NAMALWA (cell line): ENCODE data around the gene CHI3L2.

Experiments used
- DNase-seq: peaks from one replicate; pipeline ENCODE4 v3.0.0-alpha.2; 2015; ENCODE audit warnings: low spot score

Gene CHI3L2

DNA sequence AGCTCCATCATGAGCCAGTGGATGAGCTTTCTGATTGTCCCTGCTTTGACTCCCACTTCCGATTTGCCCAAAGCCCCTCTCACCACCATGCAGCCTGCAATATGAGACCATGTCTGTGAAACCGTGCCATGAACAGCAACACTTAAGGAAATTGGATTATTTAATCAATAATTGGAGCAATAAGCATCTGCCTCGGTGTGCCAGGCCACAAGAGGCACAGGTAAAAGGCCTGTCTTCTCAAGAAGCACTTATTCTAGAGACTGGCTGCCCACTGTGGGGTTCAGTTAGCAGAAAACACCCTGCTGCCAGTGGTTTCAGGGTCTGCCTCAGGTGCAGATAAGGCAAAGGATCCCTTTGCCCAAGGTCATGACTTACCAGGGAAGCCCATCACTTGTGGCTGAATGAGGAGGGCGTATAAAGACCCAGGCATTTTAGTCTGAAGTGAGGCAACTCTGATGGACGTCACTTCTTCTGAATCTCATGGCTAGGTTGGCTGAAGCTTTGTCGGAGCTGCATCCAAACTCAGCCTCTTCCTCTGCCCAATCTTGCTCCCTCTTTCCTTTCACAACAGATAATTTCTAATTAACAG lies 7.1 kb upstream of the CHI3L2 start:
- DNase-seq, result peak; percentile 21

DNA sequence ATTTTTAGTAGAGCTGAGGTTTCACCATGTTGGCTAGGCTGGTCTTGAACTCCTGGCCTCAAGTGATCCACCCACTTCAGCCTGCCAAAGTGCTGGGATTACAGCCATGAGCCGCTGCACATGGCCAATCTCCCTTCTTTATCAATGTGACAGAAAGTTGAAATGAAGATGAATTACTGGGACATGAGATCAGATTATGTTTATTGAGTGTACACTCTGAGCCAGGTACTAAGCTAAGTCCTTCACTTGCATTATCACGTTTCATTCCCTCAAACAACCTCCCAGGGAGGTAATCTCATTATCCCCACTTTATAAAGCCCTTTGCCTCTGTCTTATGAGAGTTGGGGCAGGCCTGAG lies 6.3 kb upstream of the CHI3L2 start:
- no peak for DNase-seq

DNA sequence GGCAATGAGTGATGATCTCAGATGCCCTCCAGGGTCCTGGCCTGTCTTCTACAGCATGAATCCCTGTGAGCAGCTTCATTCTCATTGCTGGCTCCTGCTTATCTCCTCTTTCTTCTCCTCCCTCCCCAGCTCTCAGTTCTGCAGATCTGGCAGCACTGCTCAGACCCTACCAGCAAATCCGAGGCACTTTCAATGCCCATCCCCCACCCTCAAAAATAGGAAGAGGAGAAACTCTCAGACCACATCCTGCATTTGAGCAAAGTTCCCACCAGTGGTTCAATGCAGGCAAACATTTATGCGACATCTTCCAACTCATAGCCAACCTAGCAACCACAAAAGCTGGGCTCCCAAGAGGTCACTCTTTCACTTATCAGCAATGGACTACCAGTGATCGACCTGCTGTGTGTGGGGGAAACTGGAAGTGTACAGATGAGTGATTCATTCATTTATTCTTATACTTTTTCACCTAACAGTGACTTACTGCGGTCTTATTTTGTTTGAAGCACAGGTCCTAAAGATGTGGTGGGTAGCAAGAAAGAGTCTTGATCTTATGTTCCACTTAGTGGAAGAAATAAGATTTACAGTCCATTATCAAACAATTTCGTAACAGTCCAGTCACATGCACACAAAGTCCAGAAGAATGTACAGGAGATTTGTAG lies 5.8 kb upstream of the CHI3L2 start:
- DNase-seq, result peak; percentile 81

DNA sequence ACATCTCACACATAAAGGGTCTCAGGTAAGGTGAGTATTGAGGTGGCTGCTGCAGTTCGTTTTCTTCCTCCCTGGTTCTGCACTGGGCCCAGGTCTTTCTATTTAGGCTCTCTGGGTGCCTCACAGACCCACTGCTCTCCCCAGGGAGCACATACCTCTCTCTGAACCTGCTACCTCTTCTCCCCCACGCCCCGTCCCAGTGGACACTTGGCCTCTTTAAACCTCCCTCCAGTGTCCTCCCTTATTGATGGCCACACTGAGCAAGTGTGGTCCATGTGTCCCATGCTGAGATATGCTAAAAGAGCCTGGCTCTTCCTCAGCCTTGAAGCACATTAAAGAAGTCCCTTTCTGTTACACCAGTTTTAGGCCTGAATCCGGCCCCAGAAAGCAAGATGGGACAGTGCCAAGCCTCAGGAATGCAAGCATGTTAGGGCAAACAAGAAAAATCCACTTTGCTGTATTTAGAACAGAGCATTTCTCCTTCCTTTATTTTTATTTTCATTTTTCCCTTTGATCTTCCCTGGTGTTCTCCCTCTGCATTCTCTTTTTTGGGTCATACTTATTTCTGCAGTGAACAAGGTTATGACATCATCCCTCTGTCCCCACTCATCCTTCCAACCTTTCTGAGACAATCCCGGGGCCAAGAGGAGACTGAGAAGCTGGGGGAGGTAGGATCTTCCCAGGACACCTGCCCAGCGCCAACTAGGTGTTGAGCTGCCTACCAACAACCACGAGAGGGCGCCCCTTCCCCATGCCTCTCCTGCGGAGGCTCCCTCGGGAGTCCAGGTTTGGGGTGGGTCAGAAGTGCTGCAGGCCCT lies 5.0 kb upstream of the CHI3L2 start:
- peak; percentile 85 for DNase-seq

DNA sequence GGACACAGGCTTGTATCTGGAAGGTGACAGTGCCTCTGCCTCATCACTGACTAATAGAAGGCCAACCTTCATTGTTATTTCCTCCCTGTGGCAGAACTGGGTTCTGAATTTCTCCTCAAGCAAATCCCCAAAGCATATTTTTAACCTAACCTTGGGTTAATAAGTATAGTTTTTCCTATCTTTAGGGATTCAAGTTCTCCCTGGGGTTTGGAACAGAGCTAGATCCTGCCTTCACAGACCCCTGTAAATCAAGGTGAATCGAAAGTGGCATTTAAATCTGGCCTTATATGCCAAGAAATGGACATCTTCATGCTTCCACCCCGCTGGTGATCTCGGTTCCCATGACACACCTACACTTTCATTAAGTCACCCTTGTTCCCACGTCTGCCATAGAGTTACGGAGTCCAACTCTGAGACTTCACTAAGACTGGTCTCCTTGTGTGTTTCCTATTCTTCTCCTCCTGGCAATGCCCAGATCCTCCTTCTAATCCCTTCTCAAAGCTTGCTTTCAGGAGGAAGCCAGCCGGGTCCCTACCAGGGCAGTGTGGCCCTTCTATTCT lies 4.3 kb upstream of the CHI3L2 start:
- no peak for DNase-seq

DNA sequence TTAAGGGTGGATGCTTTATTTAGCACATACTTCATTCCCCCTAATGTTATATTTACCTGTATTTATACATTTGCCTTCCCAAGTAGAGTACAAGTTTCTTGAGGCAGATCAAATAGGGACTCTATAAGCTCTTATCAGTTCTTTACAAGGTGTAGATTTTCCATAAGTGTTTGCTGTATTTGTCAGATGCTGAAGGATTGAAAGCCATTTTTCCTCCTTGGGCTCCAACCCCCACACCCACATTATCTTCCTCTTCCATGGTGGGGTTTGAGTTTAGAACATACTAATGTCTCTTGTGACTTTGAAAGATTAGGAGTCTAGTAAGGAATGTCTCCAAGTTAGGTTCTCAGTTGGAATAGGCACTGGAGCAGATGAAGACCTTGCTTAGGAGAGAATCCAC lies 2.4 kb upstream of the CHI3L2 start:
- DNase-seq, result no peak

DNA sequence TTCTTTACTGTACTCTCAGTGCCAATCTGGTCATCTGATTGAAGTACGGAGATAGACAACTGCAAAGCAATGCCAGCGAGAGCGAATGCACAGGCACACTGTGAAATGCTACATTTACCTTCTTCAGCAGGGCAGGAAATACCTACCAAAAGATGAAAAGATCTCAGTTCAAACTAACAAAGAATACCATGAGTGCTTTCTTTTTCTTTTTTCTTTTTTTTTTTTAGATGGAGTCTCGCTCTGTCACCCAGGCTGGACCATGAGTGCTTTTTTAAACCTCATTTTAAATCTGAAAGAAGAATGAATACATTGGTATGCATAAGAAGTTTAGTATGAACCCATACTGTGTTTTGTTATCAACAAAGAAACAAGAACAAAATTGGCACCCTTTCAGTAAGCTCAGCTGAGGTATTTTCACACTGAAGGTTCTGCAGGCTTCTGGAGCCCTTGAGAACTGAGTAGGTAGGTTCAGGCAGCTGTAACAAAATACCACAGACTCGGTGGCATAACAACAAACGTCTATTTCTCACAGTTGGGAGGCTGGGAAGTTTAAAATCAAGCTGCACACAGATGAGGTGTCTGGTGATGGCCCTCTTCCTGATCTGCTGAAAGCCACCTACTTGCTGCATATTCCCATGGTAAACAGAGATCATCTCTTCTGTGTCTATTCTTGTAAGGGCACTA lies 1.7 kb upstream of the CHI3L2 start:
- no peak for DNase-seq

GRCh38 chr1:111227851-111228747 lies 586 bp downstream of the CHI3L2 start:
- no peak for DNase-seq

GRCh38 chr1:111228748-111229126 lies 1.2 kb downstream of the CHI3L2 start:
- no peak for DNase-seq

DNA sequence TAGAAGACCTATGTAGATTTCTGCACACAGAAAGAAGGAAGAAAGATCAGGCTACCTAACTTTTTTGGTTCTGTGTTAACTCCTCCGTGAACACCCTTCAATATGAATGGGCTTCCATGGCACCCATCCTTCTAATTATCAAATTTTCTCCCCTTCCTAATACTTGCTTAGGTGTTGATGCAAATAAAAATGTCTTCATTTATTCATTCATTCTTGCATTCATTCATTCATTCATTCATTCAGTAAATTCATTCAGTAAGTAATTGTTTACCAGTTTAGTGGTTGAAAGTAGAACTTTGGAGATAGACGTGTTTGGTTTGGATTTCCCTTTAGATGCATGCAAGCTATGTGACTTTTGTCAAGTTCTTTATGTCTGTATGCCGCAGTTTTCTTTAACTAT lies 4.6 kb downstream of the CHI3L2 start:
- no peak for DNase-seq

- no peak for DNase-seq
Measured at GRCh38 chr1:111234258-111234657, 6.7 kb downstream of the CHI3L2 start.

- no peak for DNase-seq
Measured at GRCh38 chr1:111234866-111235265, 7.4 kb downstream of the CHI3L2 start.

GRCh38 chr1:111236379-111236778 lies 8.9 kb downstream of the CHI3L2 start:
- no peak for DNase-seq

DNA sequence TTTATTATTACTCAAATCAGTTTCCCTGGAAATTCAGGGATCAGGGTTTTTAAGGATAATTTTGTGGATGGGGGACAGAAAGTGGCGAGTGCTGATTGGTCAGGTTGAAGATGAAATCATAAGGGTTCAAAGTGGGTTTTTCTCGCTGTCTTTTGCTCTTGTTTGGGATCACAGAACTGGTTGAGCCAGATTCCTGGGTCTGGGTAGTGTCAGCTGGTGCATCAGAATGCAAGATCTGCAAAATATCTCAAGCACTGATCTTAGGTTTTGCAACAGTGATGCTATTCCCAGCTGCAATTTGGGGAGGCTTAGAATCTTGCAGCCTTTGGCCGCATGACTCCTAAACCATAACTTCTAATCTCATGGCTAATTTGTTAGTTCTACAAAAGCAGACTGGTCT lies 9.3 kb downstream of the CHI3L2 start:
- no peak for DNase-seq

DNA sequence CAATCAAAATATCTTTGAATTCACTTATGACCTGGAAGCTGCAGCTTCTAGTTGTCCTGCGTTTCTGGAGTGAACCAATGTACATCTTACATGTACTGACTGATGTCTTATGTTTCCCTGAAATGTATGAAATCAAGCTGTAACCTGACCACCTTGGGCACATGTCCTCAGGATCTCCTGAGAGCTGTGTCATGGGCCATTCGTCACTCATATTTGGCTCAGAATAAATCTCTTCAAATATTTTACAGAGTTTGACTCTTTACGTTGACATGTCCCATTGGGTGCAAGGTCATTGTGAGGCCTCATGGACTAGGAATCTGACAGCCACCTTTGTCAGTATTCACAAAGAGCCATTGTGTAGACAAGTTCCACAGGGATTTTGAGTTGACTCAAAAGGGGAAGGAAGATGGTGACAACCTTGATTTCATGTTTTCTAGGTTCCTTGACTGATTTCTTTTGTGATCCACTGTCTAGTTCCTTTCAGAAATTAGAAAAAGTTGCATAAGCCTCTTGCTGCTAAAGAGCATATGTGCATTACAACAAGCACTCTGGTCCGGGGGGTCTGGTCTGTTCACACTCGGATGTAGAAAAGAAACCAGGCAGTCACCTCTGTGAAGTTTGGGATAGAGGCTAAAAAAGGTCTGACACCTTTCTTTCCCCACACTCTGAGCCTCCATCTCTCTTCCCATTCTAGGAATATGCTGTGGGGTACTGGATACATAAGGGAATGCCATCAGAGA lies 10.7 kb downstream of the CHI3L2 start:
- DNase-seq, result no peak

GRCh38 chr1:111241797-111242196 lies 14.3 kb downstream of the CHI3L2 start:
- DNase-seq, result no peak

DNA sequence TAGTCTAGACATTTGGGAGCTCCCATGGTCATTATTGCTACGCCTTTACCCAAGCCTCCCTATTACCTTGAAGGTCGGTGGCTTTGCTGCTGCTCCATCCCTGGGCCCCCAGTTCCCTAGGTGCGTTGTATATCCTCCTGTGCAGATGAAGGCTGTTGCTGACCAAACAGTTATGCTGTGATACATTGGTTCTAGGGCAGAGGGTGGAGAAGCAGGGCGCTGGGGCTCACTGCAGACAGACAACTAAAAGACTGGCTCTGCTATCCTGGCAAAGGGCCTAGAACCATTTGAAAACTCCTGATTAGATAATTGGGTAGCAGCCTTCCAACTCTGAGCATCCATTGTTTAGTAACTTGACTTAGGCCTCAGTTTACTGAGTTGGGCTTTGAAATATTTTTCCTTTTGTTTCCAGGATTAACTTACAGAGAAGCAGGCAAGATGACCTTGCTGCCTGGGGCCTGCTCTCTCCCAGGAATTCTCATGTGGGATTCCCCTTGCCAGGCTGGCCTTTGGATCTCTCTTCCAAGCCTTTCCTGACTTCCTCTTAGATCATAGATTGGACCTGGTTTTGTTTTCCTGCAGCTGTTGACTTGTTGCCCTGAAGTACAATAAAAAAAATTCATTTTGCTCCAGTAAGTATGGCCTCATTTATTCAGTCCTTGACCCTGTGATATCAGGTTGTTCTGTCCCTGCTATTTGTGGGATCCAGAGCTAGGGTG lies 15.5 kb downstream of the CHI3L2 start:
- no peak for DNase-seq

GRCh38 chr1:111247125-111247838 lies 19.8 kb downstream of the CHI3L2 start:
- DNase-seq, result no peak

DNA sequence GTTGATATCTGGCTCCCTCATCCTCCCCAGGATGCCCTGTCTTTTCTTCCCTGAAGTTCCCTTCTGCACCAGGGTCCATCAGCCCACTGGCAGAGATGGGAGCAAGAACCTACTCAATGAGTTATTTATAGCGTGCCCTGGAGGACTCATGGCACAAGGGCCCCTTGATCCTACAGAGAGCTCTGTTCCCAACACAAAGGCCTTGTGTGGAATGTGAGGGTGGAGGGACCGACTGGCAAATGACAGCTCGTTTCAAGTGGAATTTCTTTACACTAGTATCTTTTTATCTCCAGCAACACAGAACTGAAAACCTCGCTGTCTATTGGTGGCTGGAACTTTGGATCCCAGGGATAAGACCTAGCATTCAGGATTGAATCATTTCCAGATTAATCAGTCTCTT lies 22.4 kb downstream of the CHI3L2 start:
- no peak for DNase-seq
